Measurements from ENCODE around the gene TRAPPC3L.

DNA sequence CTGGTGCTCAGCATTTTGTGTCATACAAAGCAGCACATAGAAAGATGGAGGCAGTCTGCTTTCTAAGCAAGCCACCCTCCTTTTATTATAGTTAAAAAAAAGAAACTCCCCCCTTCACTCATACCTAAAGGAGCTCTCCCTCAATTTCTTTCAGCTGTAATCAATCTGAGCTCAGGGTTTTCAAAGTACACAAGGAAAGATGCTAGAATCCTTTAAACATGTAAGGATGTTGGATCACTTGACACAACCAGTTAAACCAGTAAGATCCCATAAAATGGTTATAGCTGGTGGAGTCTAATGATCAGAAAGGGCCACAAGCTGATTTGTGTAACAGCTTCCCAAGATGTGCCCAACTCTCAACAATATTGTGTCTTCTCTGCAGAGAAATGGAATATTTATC is 8.0 kb upstream of the TRAPPC3L start, which contains the start of gene CALHM4:
- TF ChIP-seq, protein P1, sequence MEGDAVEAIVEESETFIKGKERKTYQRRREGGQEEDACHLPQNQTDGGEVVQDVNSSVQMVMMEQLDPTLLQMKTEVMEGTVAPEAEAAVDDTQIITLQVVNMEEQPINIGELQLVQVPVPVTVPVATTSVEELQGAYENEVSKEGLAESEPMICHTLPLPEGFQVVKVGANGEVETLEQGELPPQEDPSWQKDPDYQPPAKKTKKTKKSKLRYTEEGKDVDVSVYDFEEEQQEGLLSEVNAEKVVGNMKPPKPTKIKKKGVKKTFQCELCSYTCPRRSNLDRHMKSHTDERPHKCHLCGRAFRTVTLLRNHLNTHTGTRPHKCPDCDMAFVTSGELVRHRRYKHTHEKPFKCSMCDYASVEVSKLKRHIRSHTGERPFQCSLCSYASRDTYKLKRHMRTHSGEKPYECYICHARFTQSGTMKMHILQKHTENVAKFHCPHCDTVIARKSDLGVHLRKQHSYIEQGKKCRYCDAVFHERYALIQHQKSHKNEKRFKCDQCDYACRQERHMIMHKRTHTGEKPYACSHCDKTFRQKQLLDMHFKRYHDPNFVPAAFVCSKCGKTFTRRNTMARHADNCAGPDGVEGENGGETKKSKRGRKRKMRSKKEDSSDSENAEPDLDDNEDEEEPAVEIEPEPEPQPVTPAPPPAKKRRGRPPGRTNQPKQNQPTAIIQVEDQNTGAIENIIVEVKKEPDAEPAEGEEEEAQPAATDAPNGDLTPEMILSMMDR (IDR thresholded peaks at IDR 0.05): no peak
- TF ChIP-seq ZFX (IDR thresholded peaks at IDR 0.05; ENCODE audit: borderline replicate concordance): no peak
